Measurements from ENCODE around the gene DUSP23.
A peak's percentile ranks its signal among the peaks of the same experiment; 100 is the strongest.

The DUSP23 gene

DNA sequence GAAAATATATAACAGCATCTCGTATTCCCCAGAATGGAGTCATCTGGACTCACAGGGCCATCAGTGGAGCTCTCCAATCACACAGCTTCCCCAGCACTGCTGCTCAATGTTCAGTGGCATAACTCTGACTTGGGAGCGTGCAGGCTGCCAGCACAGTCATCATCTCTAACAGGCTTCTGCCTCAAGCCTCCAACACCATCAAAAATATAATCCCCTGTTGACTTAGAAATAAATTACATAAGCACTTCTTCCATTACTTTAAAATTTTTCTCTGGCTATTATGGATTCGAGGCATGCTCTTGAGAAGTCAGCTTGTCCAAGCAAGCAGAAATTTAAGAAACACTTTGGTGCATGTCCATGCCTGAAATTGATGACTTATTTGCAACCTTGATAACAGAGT lies 6.2 kb downstream of the DUSP23 start:
- no peak for DNase-seq

- no peak for DNase-seq
These were observed 9.6 kb downstream of the DUSP23 start for GRCh38 chr1:159790237-159790917.

- DNase-seq: no peak
These were observed 10.3 kb downstream of the DUSP23 start for GRCh38 chr1:159791031-159791430.

DNA sequence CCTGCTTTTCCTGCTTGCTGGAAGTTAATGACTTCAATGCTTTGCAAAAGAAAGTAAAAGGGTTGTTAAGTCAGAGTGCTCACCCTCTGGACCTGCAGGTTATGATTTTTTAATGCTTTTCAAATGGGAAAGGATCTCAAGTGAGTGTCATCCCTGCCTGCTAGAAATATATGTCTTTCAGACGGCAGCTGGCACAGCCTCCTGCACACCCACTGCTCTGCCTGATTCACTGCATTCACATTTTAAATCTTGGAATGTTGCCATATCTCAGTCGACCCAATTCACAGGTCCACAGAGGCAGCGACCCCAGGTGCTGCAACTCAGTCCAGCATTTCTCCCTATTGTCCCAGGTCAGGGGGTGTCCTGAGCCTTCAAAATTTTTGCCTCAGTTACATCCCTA lies 10.7 kb downstream of the DUSP23 start:
- DNase-seq: no peak

- DNase-seq: no peak
These were observed 14.8 kb downstream of the DUSP23 start for GRCh38 chr1:159795534-159795933.

- DNase-seq: peak; percentile 37
These were observed 18.1 kb downstream of the DUSP23 start for GRCh38 chr1:159798893-159799292.

DNA sequence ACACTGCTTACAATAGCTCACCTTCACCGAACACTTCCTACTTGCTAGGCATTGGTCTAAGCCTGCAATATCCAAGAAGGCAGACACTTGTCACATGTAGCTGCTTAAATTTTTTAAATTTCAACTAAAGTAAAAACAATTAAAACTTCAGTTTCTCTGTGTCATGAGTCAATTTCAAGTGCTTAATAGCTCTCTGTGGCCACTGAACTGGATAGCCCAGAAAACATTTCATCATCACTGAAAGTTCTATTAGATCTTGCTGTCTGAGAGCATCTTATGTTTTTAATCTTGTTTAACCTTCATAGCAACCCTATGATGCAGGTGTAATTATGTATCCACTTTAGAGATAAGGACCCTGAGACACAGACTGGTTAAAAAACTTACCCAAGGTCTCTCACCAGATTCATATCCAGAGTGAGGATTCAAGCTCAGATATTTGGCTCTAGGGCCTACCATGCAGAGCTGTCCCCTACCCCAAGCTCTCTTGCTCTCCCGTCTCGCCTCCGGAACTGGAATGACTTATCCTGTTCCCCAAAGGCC lies 18.8 kb downstream of the DUSP23 start:
- DNase-seq: no peak

- peak; percentile 27 for DNase-seq
These were observed 19.6 kb downstream of the DUSP23 start for GRCh38 chr1:159800177-159800930.

DNA sequence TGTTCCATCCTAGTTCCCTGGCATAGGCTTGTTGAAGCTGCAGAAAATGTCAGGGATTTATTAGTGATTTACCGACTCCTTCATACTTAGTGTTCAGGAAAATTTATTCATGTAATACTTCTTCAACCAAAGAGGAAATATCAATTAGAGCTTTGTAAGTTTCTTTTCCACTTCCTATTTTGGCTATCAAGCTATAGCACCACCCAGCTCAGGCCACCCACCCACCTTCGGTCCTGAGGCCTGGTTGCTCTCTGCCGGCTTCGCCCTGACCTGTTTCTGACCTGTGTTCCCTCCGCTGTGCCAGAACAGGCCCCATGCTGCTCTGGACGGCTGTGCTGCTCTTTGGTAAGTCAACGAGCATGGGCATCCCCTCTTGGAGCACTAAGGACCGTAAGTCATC lies 21.3 kb downstream of the DUSP23 start, which contains the start of gene FCRL6:
TSS of gene FCRL6 (plus strand) at position 250 of the 400 bp plus-strand sequence. CDS start at position 315, 65 bp downstream.
- DNase-seq: no peak

GRCh38 chr1:159803956-159804689 lies 23.4 kb downstream of the DUSP23 start:
- DNase-seq: no peak

DNA sequence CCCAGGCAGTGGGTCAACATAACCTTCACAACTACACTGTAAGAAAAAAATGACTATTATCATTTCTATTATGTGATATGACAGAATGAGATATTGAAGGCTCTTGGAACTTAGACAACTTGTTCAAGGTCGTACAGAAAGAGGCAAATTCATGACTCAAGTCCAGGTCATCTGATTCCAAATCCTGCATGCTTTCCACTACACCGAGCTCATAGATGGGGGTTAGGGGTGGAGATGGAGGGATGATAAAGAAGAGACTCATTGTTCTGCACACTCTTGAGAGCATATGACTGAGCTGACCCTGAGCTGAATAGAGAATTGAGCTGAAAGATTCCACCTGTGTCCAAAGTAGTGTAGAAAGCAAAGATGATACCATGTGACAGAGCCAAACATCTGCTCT lies 24.2 kb downstream of the DUSP23 start:
- no peak for DNase-seq

- no peak for DNase-seq
These were observed 35.2 kb downstream of the DUSP23 start for GRCh38 chr1:159815926-159816325.

- DNase-seq: no peak
These were observed 36.7 kb downstream of the DUSP23 start for GRCh38 chr1:159817276-159818041.

DNA sequence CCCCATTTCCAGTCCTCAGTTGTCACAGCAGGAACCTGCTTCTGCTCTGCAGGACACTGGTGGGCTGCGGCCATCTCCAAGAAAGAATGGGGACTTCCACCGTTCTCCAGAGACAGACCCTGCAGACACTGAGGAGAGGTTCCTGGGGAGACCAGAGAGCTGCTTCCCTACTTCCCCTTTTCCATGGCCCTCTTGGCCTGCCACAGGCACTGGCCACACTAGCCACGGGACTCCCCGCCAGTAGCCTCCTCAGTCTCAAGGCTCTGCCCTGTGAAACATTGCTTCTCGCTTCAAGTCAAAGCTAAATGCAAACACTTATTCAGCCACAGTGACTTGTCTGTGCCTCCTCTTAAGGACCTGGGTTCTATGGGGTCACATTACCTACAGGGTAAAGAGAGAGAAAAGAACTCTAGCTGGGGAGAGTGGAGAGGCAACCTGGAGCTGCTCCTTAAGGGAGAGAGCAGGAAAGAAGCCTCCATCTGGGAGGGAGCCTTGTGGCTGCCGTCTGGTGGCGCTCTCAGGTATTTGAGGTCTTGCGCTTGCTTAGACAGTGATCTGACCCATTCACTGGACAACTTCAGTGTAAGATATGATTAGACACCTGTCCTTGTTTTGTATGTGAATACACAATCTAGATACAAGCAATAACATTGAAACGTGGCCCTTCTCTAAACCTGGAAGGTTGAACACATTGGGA lies 40.6 kb downstream of the DUSP23 start:
- peak; percentile 35 for DNase-seq

DNA sequence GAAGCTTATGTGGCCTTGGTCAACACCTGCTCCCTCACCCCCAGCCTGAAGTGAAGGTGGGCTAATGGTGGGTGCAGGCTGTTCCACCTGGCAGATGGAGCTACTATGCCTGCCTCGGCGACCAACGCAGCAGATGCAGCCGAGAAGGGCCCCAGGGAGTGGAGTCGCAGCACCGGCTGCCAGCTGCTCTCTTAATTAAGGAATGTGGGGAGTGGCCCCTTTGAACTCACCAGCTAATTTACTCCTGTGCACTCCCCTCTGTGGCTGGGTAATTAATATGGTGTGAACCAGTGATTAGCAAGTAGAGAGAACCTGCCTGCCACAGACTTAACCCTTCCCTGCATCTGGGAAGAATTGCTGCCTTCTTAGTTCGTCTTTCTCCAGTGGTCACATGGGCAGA lies 42.6 kb downstream of the DUSP23 start:
- no peak for DNase-seq

DNA sequence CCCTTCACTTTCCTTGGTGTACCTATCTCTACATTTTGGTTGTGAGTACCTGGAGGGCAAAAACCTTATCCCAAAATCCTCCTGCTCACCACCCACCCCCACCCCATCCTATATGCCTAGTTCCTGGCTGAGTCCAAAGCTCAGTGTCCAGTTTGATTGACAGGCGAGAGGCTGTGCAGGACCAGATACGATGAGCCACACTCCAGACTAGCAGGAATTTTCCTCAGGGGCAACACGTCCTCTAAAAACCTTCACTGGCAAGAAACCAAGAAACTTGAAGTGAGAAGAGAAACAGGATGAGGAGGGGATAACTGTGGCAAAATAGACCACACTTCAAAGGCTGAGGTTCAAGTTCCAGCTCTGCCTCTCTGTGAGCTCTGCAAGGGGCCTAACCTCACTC lies 44.8 kb downstream of the DUSP23 start:
- DNase-seq: no peak

GRCh38 chr1:159826441-159827101 lies 45.8 kb downstream of the DUSP23 start, which contains the start of gene SLAMF8:
Gene SLAMF8, plus strand, starts transcription at chr1:159826873. Its CDS starts 26 bp downstream, at chr1:159826899.
- peak; percentile 50 for DNase-seq

- no peak for DNase-seq
These were observed 46.3 kb downstream of the DUSP23 start for GRCh38 chr1:159827102-159827490.

DNA sequence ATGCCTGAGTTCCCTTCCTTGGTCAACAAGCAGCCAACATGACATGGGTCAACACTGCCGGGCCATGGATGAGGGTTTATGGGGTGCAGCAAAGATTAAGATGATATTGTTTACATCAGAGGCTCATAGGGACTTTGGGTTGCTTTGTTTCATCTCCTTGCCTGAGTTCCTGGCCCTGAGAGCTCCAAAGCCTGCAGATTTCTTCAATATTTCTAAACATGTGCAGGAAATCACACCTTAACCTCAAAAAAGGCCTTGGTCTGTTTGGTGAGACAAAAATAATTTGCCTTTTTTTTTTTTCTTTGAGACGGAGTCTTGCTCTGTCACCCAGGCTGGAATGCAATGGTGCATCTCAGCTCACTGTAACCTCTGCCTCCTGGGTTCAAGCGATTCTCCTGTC lies 46.8 kb downstream of the DUSP23 start:
- DNase-seq: no peak

- no peak for DNase-seq
These were observed 47.4 kb downstream of the DUSP23 start for GRCh38 chr1:159828176-159828575.

DNA sequence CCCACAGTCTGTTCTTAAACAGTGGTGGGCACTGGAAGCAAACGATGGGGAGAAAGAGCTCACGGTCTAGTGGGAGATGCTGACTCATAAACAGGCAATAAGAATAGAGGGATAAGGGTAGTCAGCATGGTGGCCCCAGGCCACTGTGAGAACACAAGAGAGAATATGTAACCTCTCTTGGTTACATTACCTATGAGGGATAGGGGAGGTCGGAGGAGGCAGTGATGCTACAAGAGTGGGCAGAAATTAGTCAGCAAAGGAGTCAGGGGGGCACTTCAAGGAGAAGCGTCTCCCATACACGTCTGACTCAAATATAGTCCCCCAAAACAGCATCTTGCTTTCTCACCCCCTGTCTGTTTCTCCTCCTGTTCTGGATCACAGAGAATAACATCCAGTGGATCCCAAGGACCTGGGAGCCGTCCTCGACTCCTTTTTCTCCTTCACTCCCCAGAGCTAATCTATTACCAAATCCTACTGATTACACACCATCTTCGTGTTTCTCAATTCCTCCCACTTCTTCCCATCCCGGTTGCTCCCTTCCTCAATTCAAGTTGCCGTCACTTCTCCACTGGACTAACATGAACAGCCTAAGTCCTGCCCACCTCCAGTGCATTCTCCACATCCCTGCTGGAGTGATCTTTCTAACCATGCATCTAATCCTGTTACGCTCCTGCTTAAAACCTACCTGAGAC lies 48.0 kb downstream of the DUSP23 start:
- DNase-seq: no peak
